SK-N-SH treated with all-trans-retinoic acid at 6 μM for 48 hours (cell line): ENCODE data around the gene MAP3K3.

Experiments used
- PATZ1 ChIP-seq: fragments of 250-450 bp; sonication (Bioruptor Pico); IDR thresholded peaks from 2 replicates; pipeline ENCODE4 v1.8.0; 2020; ENCODE audit warnings: mild to moderate bottlenecking, moderate library complexity, borderline replicate concordance
- RARB ChIP-seq: fragments of 250-450 bp; sonication (Bioruptor Pico); IDR thresholded peaks from 2 replicates; pipeline ENCODE4 v1.8.0; 2021; ENCODE audit warnings: mild to moderate bottlenecking, moderate library complexity
- TCF4 ChIP-seq: fragments of 250-450 bp; sonication (Bioruptor Pico); IDR thresholded peaks from 2 replicates; pipeline ENCODE4 v1.8.0; 2021; ENCODE audit warnings: mild to moderate bottlenecking, moderate library complexity, borderline replicate concordance
- ZFP3 ChIP-seq: fragments of 250-450 bp; sonication (Bioruptor Pico); IDR thresholded peaks from 2 replicates; pipeline ENCODE4 v1.5.0; 2020; ENCODE audit warnings: mild to moderate bottlenecking, moderate library complexity

- TF ChIP-seq ZFP3 (no peak), RARB (CRISPR knock-in tag) (no peak), PATZ1 (CRISPR knock-in tag) (no peak), TCF4 (CRISPR knock-in tag) (no peak)
These were observed 8.6 kb upstream of the MAP3K3 start for GRCh38 chr17:63613663-63614062.
